K562 (cell line): ENCODE data around the gene MAGI2. TPM values are rescaled to one million over a fixed set of nuclear protein-coding genes. Genes with fewer than 3 reads are reported as not detected.

ENCODE experiments used
- ARHGAP35 ChIP-seq: fragments of 450-650 bp; IDR thresholded peaks from 2 replicates; pipeline ENCODE4 v1.6.1; 2018; ENCODE audit not compliant: partially characterized antibody
- BRD9 ChIP-seq: fragments of 450-650 bp; IDR thresholded peaks from 2 replicates; pipeline ENCODE4 v1.6.1; 2018; ENCODE audit warnings: low read depth; ENCODE audit not compliant: partially characterized antibody
- CREBBP ChIP-seq: IDR thresholded peaks from one replicate; pipeline ENCODE4 v1.6.1; 2012; ENCODE audit warnings: low read depth, mild to moderate bottlenecking, control low read depth, inconsistent platforms, low read length
- FOS ChIP-seq: IDR thresholded peaks from 3 replicates; pipeline ENCODE4 v1.6.1; 2011; ENCODE audit not compliant: insufficient read length; ENCODE audit errors: extremely low read depth
- FOSL1 ChIP-seq: fragments of 200-800 bp; sonication (Bioruptor generic); conservative IDR thresholded peaks from 2 replicates; pipeline ENCODE4 v1.6.1; 2016; ENCODE audit warnings: missing genetic modification characterization, missing compliant biosample characterization
- GABPA ChIP-seq: fragments of 200-800 bp; sonication (Bioruptor generic); conservative IDR thresholded peaks from 2 replicates; pipeline ENCODE4 v1.6.1; 2016; ENCODE audit warnings: low read depth, missing genetic modification characterization, missing compliant biosample characterization
- GABPB1 ChIP-seq: sonication (generic); formaldehyde crosslinking; IDR thresholded peaks from 2 replicates; pipeline ENCODE4 v1.8.0; 2022; ENCODE audit warnings: mild to moderate bottlenecking, missing genetic modification reagents
- HNRNPLL ChIP-seq: fragments of 200-400 bp; formaldehyde crosslinking; IDR thresholded peaks from 2 replicates; pipeline ENCODE4 v1.6.1; 2017; ENCODE audit warnings: low read length, low read depth, mild to moderate bottlenecking; ENCODE audit not compliant: poor library complexity, severe bottlenecking
- IFI16 ChIP-seq: fragments of 250-450 bp; sonication (Bioruptor Pico); IDR thresholded peaks from 2 replicates; pipeline ENCODE4 v2.1.2; 2022; ENCODE audit warnings: mild to moderate bottlenecking, inconsistent platforms
- JUN ChIP-seq, 2 experiments: sonication (generic) in 1 of 2; formaldehyde crosslinking in 1 of 2; IDR thresholded peaks; 2 replicates each; pipeline versions ENCODE4 v1.6.1 to v1.8.0; 2012 to 2022; ENCODE audit warnings: borderline replicate concordance in 2 of 2, mild to moderate bottlenecking in 2 of 2, improper control_type of control experiment in 1 of 2, low read depth in 1 of 2, low read length in 1 of 2, missing genetic modification reagents in 1 of 2
- MAFG ChIP-seq: fragments of 450-650 bp; conservative IDR thresholded peaks from 2 replicates; pipeline ENCODE4 v1.6.1; 2016; ENCODE audit warnings: missing genetic modification characterization, missing compliant biosample characterization
- TBL1XR1 ChIP-seq, 2 experiments: IDR thresholded peaks; 2 replicates each; pipeline ENCODE4 v1.6.1; 2012; ENCODE audit warnings: improper control_type of control experiment in 2 of 2, low read length in 2 of 2, mild to moderate bottlenecking in 1 of 2
- ZNF212 ChIP-seq: fragments of 450-650 bp; formaldehyde crosslinking; IDR thresholded peaks from 2 replicates; pipeline ENCODE4 v1.4.0; 2020; ENCODE audit warnings: mild to moderate bottlenecking
- ZNF263 ChIP-seq: sonication (generic); formaldehyde crosslinking; IDR thresholded peaks from 2 replicates; pipeline ENCODE4 v1.8.0; 2022; ENCODE audit warnings: mild to moderate bottlenecking, missing genetic modification reagents, borderline replicate concordance
- ZNF77 ChIP-seq: fragments of 250-450 bp; sonication (Bioruptor Pico); IDR thresholded peaks from 2 replicates; pipeline ENCODE4 v1.5.0; 2020
- polyA plus RNA-seq, 8 experiments: library from polyadenylated mRNA; depleted of rRNA in 4 of 8; stranded (reverse) in 5 of 8; unstranded in 3 of 8; fragments of >200 nt; fragmentation: Nextera tagmentation in 2 of 8; fragmentation: Illumina TruSeq in 1 of 8; extraction: Ambion mirVana in 2 of 8; extraction: Trizol in 1 of 8; gene quantifications; 2 replicates each; pipeline versions ENCODE4 v1.2.1 to v1.2.3, GENCODE V29; 2011 to 2014; ENCODE audit warnings: inconsistent platforms in 1 of 8, missing spikeins in 1 of 8
- total RNA-seq, 7 experiments: library from RNA; depleted of rRNA in 6 of 7; stranded (reverse); fragments of >200 nt in 6 of 7; fragmentation: Illumina TruSeq in 2 of 7; extraction: Trizol in 2 of 7; gene quantifications; 2 replicates each; pipeline versions ENCODE4 v1.2.1 to v1.2.3, GENCODE V29; 2011 to 2021; ENCODE audit warnings: low replicate concordance in 1 of 7
- TF ChIP-seq, protein P1 (sequence below), 2 experiments: fragments of 450-650 bp in 1 of 2; sonication (generic) in 1 of 2; formaldehyde crosslinking in 1 of 2; IDR thresholded peaks in 1 of 2; conservative IDR thresholded peaks in 1 of 2; 2 replicates each; pipeline versions ENCODE4 v1.6.1 to v1.8.1; 2016 to 2023; ENCODE audit warnings: mild to moderate bottlenecking in 2 of 2, moderate library complexity in 2 of 2, inconsistent platforms in 1 of 2, missing genetic modification reagents in 1 of 2
- TF ChIP-seq, protein P2 (sequence below): fragments of 450-650 bp; IDR thresholded peaks from 2 replicates; pipeline ENCODE4 v1.6.1; 2017; ENCODE audit warnings: antibody characterized with exemption

Gene MAGI2
- total and polyA plus RNA-seq, 9 of the 15 experiments (the other 6 are each of a cell fraction or from before 2014, with no cell fraction given), result 0.27 to 1.4 (median 0.70) TPM

DNA sequence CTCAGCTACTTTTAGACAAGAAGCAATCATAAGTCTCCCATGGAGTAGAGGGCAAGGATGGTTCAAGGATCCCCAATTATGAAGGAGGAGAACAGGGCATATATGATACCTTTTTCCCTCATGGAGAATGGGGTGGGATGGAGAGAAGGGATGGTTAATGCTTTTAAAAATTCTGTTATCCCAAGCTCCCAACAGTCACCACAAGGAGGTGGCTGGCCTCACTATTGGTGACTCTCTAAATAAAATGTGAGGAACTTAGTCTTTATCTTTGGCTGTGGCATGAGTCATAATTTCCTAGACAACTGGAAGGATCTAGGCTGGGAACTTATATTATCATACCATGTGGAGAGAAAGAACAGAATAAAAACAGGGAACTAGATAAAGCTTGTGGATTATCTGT lies 1357.9 kb downstream of the MAGI2 start (continued):
- TF ChIP-seq, protein P1, sequence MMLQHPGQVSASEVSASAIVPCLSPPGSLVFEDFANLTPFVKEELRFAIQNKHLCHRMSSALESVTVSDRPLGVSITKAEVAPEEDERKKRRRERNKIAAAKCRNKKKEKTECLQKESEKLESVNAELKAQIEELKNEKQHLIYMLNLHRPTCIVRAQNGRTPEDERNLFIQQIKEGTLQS (IDR thresholded peaks at IDR 0.05), result peak; percentile 65
- TF ChIP-seq, protein P1 (CRISPR knock-in tag; conservative IDR thresholded peaks at IDR 0.05), result no peak
- no peak for TF ChIP-seq BRD9
- TF ChIP-seq MAFG (tag), result no peak
- no peak for TF ChIP-seq GABPA (tag)
- no peak for TF ChIP-seq ZNF212 (CRISPR knock-in tag)
- TF ChIP-seq JUN (IDR thresholded peaks at IDR 0.05; ENCODE audit: borderline replicate concordance, low read depth, low read length), result no peak
- TF ChIP-seq JUN (CRISPR knock-in tag; IDR thresholded peaks at IDR 0.05; ENCODE audit: borderline replicate concordance), result no peak
- TF ChIP-seq FOS, result peak; percentile 5
- no peak for TF ChIP-seq ZNF263 (CRISPR knock-in tag)
- no peak for TF ChIP-seq ZNF77
- no peak for TF ChIP-seq GABPB1
- TF ChIP-seq, protein P2, sequence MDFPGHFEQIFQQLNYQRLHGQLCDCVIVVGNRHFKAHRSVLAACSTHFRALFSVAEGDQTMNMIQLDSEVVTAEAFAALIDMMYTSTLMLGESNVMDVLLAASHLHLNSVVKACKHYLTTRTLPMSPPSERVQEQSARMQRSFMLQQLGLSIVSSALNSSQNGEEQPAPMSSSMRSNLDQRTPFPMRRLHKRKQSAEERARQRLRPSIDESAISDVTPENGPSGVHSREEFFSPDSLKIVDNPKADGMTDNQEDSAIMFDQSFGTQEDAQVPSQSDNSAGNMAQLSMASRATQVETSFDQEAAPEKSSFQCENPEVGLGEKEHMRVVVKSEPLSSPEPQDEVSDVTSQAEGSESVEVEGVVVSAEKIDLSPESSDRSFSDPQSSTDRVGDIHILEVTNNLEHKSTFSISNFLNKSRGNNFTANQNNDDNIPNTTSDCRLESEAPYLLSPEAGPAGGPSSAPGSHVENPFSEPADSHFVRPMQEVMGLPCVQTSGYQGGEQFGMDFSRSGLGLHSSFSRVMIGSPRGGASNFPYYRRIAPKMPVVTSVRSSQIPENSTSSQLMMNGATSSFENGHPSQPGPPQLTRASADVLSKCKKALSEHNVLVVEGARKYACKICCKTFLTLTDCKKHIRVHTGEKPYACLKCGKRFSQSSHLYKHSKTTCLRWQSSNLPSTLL, result no peak
- TF ChIP-seq ARHGAP35, result no peak
- no peak for TF ChIP-seq TBL1XR1 (IDR thresholded peaks at IDR 0.05; ENCODE audit: low read length in 2 of 2)
- TF ChIP-seq HNRNPLL, result no peak
- no peak for TF ChIP-seq CREBBP
- peak; percentile 90 for TF ChIP-seq FOSL1
- no peak for TF ChIP-seq IFI16 (CRISPR knock-in tag)
